Fibroblast of lung (primary cell): ENCODE results near the gene KRT36. TPM values are rescaled to one million over a fixed set of nuclear protein-coding genes. Genes with fewer than 3 reads are reported as not detected.

ENCODE experiments used
- DNase-seq, 2 donors: peaks; one replicate each; pipeline versions ENCODE4 v3.0.0 to v3.0.0-alpha.2; 2010; ENCODE audit warnings: low read depth in 2 of 2
- H2AFZ ChIP-seq: 2 replicates; pipeline ENCODE4 v1.5.1; 2012; ENCODE audit warnings: low read length, control low read depth, inconsistent platforms
- H3K27ac ChIP-seq: 2 replicates; pipeline ENCODE4 v1.5.1; 2011; ENCODE audit warnings: low read length, control low read depth; ENCODE audit not compliant: insufficient read depth
- H3K27me3 ChIP-seq: 2 replicates; pipeline ENCODE4 v1.5.1; 2011; ENCODE audit warnings: mild to moderate bottlenecking, low read length; ENCODE audit not compliant: control insufficient read depth, insufficient read depth
- H3K36me3 ChIP-seq: 2 replicates; pipeline ENCODE4 v1.5.1; 2011; ENCODE audit warnings: low read length; ENCODE audit not compliant: control insufficient read depth, insufficient read depth
- H3K4me1 ChIP-seq: 2 replicates; pipeline ENCODE4 v1.5.1; 2011; ENCODE audit warnings: low read length; ENCODE audit not compliant: control insufficient read depth, insufficient read depth; ENCODE audit errors: extremely low read depth
- H3K4me2 ChIP-seq: 2 replicates; pipeline ENCODE4 v1.5.1; 2011; ENCODE audit warnings: low read length, control low read depth; ENCODE audit not compliant: insufficient read depth; ENCODE audit errors: extremely low read depth
- H3K4me3 ChIP-seq, 4 experiments: fragments of 200-600 bp in 1 of 4; sonication (generic) in 1 of 4; replicated peaks in 1 of 4; 2 replicates each; pipeline ENCODE4 v1.5.1; 2011 to 2016; ENCODE audit warnings: low read length in 4 of 4, low read depth in 3 of 4, mild to moderate bottlenecking in 3 of 4, control low read depth in 2 of 4, inconsistent platforms in 1 of 4, mixed read lengths in 1 of 4; ENCODE audit not compliant: insufficient read depth in 1 of 4; ENCODE audit errors: control extremely low read depth in 1 of 4
- H3K79me2 ChIP-seq: 2 replicates; pipeline ENCODE4 v1.5.1; 2012; ENCODE audit warnings: mild to moderate bottlenecking, low read length, inconsistent platforms; ENCODE audit not compliant: control insufficient read depth, insufficient read depth
- H3K9ac ChIP-seq: 2 replicates; pipeline ENCODE4 v1.5.1; 2011; ENCODE audit warnings: mild to moderate bottlenecking, low read length, control low read depth; ENCODE audit not compliant: insufficient read depth
- H3K9me3 ChIP-seq: 2 replicates; pipeline ENCODE4 v1.5.1; 2012; ENCODE audit warnings: low read depth, low read length; ENCODE audit not compliant: control insufficient read depth, insufficient read depth
- H4K20me1 ChIP-seq: 2 replicates; pipeline ENCODE4 v1.5.1; 2011; ENCODE audit warnings: low read length; ENCODE audit not compliant: control insufficient read depth, insufficient read depth; ENCODE audit errors: extremely low read depth
- EZH2 ChIP-seq: IDR thresholded peaks from 2 replicates; pipeline ENCODE4 v1.5.1; 2012; ENCODE audit warnings: low read length, control low read depth, mild to moderate bottlenecking; ENCODE audit errors: missing control alignments
- polyA plus RNA-seq, 2 donors: library from polyadenylated mRNA; depleted of rRNA in 1 of 2; stranded (reverse) in 1 of 2; unstranded in 1 of 2; fragments of >200 nt; gene quantifications; 2 replicates each; pipeline ENCODE4 v1.2.1, GENCODE V29; 2011 to 2012; ENCODE audit warnings: missing spikeins in 1 of 2
- total RNA-seq: library from RNA; depleted of rRNA; stranded (reverse); fragments of >200 nt; gene quantifications from 2 replicates; pipeline ENCODE4 v1.2.1, GENCODE V29; 2014
- TF ChIP-seq, protein P1 (sequence below), 2 donors: IDR thresholded peaks in 1 of 2; conservative IDR thresholded peaks in 1 of 2; 1 replicate in 1 of 2; 2 replicates in 1 of 2; pipeline ENCODE4 v1.5.1; 2011 to 2012; ENCODE audit warnings: low read length in 2 of 2, control low read depth in 1 of 2, inconsistent platforms in 1 of 2, low read depth in 1 of 2, mild to moderate bottlenecking in 1 of 2

Gene KRT36
- total and polyA plus RNA-seq, 2 donors (not counting 1 experiment from before 2014, with no cell fraction given), result 0.03 TPM; not detected in 1

DNA sequence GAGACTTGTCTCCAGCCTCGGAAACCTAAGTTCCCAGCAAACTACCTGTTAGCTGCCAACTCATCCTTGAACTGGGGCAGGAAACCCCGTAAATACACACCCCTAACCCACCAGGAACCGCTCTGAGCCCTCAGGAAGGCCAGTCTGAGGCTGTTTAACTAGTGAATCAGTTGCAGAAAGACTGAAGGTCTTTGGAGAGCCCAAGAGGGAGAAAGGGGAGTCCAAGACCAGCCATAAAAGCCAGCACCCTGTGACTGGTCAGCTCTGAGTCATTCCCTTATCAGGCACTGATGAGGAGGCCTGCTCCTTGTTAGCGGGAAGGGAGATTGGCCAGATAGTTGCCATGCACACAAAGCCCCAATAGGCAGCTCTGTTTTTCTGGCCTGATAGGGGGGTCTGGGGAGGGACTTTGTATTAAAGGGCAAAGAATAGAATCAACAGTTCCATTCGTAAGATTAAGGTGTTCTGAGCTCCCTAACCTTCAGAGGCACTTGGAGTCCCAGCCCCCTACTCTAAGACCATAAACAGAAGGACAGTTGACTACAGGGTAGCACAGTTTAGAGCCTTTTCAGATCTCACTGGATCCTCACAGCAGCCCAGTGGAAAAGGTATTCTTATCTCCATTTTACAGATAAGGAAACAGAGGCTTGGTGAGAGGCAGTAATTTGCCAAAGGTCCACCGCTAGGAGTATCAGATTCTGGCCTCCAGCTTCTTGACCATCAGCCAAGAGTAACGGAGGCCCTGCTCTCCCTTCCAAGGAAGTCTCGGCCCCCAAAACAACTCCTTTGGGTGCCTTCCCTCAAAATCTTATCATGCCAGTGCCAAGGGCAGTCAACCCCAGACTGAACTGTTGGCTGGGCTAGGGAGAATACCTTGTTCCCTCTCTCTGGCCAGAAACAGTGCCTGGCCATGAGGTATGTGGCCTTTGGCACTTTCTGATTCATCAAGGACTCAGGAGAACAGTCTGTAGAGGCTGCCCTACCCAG lies 40.6 kb upstream of the KRT36 start:
- no peak overlapping the region for H3K27ac ChIP-seq
- peaks cover 4% of the 10 kb centered on the region for H3K27me3 ChIP-seq
- H3K4me1 ChIP-seq, result peaks cover 5% of the 10 kb centered on the region
- H3K9ac ChIP-seq, result no peak overlapping the region
- H3K9me3 ChIP-seq, result no peaks in the 10 kb centered on the region
- H3K4me3 ChIP-seq, result no peak overlapping the region
- no peaks in the 10 kb centered on the region for H3K36me3 ChIP-seq
- no peaks in the 10 kb centered on the region for H4K20me1 ChIP-seq
- TF ChIP-seq, protein P1, sequence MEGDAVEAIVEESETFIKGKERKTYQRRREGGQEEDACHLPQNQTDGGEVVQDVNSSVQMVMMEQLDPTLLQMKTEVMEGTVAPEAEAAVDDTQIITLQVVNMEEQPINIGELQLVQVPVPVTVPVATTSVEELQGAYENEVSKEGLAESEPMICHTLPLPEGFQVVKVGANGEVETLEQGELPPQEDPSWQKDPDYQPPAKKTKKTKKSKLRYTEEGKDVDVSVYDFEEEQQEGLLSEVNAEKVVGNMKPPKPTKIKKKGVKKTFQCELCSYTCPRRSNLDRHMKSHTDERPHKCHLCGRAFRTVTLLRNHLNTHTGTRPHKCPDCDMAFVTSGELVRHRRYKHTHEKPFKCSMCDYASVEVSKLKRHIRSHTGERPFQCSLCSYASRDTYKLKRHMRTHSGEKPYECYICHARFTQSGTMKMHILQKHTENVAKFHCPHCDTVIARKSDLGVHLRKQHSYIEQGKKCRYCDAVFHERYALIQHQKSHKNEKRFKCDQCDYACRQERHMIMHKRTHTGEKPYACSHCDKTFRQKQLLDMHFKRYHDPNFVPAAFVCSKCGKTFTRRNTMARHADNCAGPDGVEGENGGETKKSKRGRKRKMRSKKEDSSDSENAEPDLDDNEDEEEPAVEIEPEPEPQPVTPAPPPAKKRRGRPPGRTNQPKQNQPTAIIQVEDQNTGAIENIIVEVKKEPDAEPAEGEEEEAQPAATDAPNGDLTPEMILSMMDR (conservative IDR thresholded peaks at IDR 0.05 in 1 of 2, IDR thresholded peaks at IDR 0.05 in 1 of 2; ENCODE audit: low read depth in 1 of 2, low read length in 2 of 2), result no peak
- TF ChIP-seq EZH2, result no peak
- peak; percentile 81 to 97 for DNase-seq
- H3K4me2 ChIP-seq, result peak overlapping the region; percentile 3
- H2AFZ ChIP-seq, result no peak overlapping the region
- H3K79me2 ChIP-seq, result no peaks in the 10 kb centered on the region

DNA sequence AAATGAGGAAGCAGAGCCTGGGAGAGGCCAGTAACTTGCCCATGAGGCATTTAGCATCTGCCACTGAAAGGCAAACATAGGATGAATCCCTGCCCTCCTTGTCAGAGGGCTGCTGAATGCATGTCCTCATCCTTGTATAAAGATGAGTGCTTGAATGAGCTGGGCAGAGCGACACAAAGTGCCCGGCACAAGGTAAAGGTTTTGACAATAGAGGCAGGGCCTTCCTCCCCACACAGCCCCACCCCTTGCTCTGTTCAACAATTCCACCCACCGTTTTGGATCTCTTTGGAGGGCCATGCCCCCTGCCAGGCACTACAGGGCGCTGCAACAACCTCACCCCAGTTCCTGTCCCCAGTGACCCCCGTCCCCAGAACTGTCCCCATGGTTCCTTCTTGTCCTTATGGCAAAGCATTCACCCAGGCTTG lies 39.8 kb upstream of the KRT36 start:
- Histone ChIP-seq H3K4me1 (peaks cover 5% of the 10 kb centered on the region), H2AFZ (no peak overlapping the region), H3K36me3 (no peaks in the 10 kb centered on the region), H3K27me3 (peaks cover 4% of the 10 kb centered on the region), H3K9ac (no peak overlapping the region), H3K27ac (no peak overlapping the region), H4K20me1 (no peaks in the 10 kb centered on the region), H3K79me2 (no peaks in the 10 kb centered on the region), H3K9me3 (no peaks in the 10 kb centered on the region), H3K4me3 (no peak overlapping the region), H3K4me2 (no peak overlapping the region)
- no peak for TF ChIP-seq EZH2
- TF ChIP-seq, protein P1 (conservative IDR thresholded peaks at IDR 0.05 in 1 of 2, IDR thresholded peaks at IDR 0.05 in 1 of 2; ENCODE audit: low read depth in 1 of 2, low read length in 2 of 2), result no peak
- DNase-seq, result no peak

DNA sequence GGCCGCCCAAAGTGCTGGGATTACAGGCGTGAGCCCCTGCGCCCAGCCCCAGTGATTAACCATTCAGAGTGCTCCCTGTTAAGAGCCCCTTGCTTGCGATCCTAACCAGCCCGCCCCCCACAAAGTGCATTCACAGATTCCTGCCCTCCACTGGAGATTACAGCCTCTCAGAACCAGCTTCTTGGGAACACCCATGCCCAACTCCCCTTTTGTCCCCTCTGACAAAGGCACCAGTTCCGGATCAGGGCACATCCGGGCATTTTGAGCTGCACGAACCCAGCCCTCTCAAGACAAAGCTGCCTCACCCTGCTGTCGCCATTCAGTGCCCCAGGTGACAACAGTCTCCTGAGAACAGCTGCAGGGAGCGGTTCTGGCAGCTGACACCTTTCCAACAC lies 39.2 kb upstream of the KRT36 start:
- Histone ChIP-seq H3K27ac (no peak overlapping the region), H2AFZ (no peak overlapping the region), H3K9ac (no peak overlapping the region), H3K4me1 (peaks cover 5% of the 10 kb centered on the region), H3K4me3 (no peak overlapping the region), H4K20me1 (no peaks in the 10 kb centered on the region), H3K27me3 (peaks cover 4% of the 10 kb centered on the region), H3K9me3 (no peaks in the 10 kb centered on the region), H3K79me2 (no peaks in the 10 kb centered on the region), H3K36me3 (no peaks in the 10 kb centered on the region), H3K4me2 (no peak overlapping the region)
- DNase-seq, result no peak
- no peak for TF ChIP-seq EZH2
- TF ChIP-seq, protein P1 (conservative IDR thresholded peaks at IDR 0.05 in 1 of 2, IDR thresholded peaks at IDR 0.05 in 1 of 2; ENCODE audit: low read depth in 1 of 2, low read length in 2 of 2), result no peak
